Measurements from ENCODE around the gene RCSD1. TPM values are rescaled to one million over a fixed set of nuclear protein-coding genes. Genes with fewer than 3 reads are reported as not detected.

Gene RCSD1
- total and polyA plus RNA-seq, 8 donors = 6.0 to 43.7 (median 19.7) TPM

DNA sequence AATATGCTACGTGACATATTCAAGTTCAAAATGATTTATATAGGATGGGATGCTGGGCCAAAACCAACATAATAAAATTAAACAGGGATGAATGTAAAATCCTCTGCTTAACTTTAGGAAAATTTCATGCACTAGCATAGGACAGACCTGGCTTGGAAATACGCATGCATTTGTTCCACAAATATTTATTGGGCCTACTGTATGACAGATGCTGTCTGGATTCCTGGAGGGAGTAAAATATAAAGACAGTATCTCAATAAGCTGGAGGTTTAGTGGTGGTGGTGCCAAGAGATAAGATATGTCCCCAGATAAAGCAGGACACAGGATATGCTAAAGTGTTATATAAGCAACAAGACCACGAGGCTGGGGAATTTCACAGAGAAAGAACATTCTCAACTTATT, 15.1 kb downstream of the RCSD1 start:
- intact Hi-C loops (cut with DNase I; ENCODE audit: low total_unique reads) = no loop called here
- Histone ChIP-seq H3K9me3 (no peaks in the 10 kb centered on the region), H3K36me3 (peaks cover 0 to 4% (median 2%) of the 10 kb centered on the region in 4 donors), H3K27me3 (no peaks in the 10 kb centered on the region), H3K4me1 (peaks cover 11 to 64% (median 23%) of the 10 kb centered on the region in 4 donors), H3K27ac (no peak overlapping the region), H3K4me3 (no peak overlapping the region)
- TF ChIP-seq POLR2A (IDR thresholded peaks at IDR 0.05) (no peak), CTCF (IDR thresholded peaks at IDR 0.05) (no peak), EP300 (IDR thresholded peaks at IDR 0.05) (no peak), POLR2AphosphoS5 (IDR thresholded peaks at IDR 0.05) (no peak)
- DNase-seq = no peak
- 51 to 68% (median 60%) methylated on average over 3 of the region's 3 CpGs for WGBS, 5 donors

GRCh38 chr1:167645625-167646414, 15.8 kb downstream of the RCSD1 start:
- DNase-seq = no peak
- no peaks in the 10 kb centered on the region for H3K36me3 ChIP-seq
- H3K4me1 ChIP-seq = peaks cover 11 to 71% (median 27%) of the 10 kb centered on the region in 4 donors
- H3K4me3 ChIP-seq = no peak overlapping the region
- 79 to 88% (median 82%) methylated on average over 15 of the region's 15 CpGs for WGBS, 5 donors
- no peak overlapping the region for H3K27ac ChIP-seq
- TF ChIP-seq CTCF (IDR thresholded peaks at IDR 0.05) (no peak), POLR2AphosphoS5 (IDR thresholded peaks at IDR 0.05) (no peak), EP300 (IDR thresholded peaks at IDR 0.05) (no peak), POLR2A (IDR thresholded peaks at IDR 0.05) (no peak)
- no peaks in the 10 kb centered on the region for H3K27me3 ChIP-seq
- intact Hi-C loops (cut with DNase I; ENCODE audit: low total_unique reads) = no loop called here
- no peaks in the 10 kb centered on the region for H3K9me3 ChIP-seq

GRCh38 chr1:167648252-167648849, 18.3 kb downstream of the RCSD1 start:
- intact Hi-C loops (cut with DNase I; ENCODE audit: low total_unique reads) = no loop called here
- Histone ChIP-seq H3K4me3 (no peak overlapping the region), H3K4me1 (peaks cover 7 to 91% (median 38%) of the 10 kb centered on the region in 4 donors), H3K27ac (peak overlapping the region in 2 of 5 donors; percentile 21 to 66), H3K27me3 (no peaks in the 10 kb centered on the region), H3K36me3 (no peaks in the 10 kb centered on the region), H3K9me3 (no peaks in the 10 kb centered on the region)
- TF ChIP-seq CTCF (IDR thresholded peaks at IDR 0.05) = no peak
- no peak for TF ChIP-seq EP300 (IDR thresholded peaks at IDR 0.05)
- TF ChIP-seq POLR2AphosphoS5 (IDR thresholded peaks at IDR 0.05) = no peak
- no peak for TF ChIP-seq POLR2A (IDR thresholded peaks at IDR 0.05)
- no peak for DNase-seq
- 73 to 90% (median 84%) methylated on average over 5 of the region's 5 CpGs for WGBS, 5 donors

GRCh38 chr1:167648978-167649744, 19.1 kb downstream of the RCSD1 start:
- Histone ChIP-seq H3K36me3 (no peaks in the 10 kb centered on the region), H3K4me3 (no peak overlapping the region), H3K27ac (peak overlapping the region in 4 of 5 donors; percentile 40 to 66 (median 43)), H3K4me1 (peaks cover 13 to 91% (median 40%) of the 10 kb centered on the region in 4 donors), H3K9me3 (no peaks in the 10 kb centered on the region), H3K27me3 (no peaks in the 10 kb centered on the region)
- DNase-seq = no peak
- WGBS, 5 donors = 66 to 78% (median 74%) methylated on average over 8 of the region's 8 CpGs
- TF ChIP-seq EP300 (IDR thresholded peaks at IDR 0.05) (no peak), CTCF (IDR thresholded peaks at IDR 0.05) (no peak), POLR2AphosphoS5 (IDR thresholded peaks at IDR 0.05) (no peak), POLR2A (IDR thresholded peaks at IDR 0.05) (no peak)
- intact Hi-C loops (cut with DNase I; ENCODE audit: low total_unique reads) = no loop called here

All from stomach (tissue), 9 donors.